Upper lobe of left lung (tissue), 4 donors: ENCODE data around the gene DLGAP4.

ENCODE experiments used
- EP300 ChIP-seq, 4 donors: sonication (generic); formaldehyde crosslinking; IDR thresholded peaks; one replicate each; pipeline ENCODE4 v1.5.1; 2017; ENCODE audit warnings: antibody characterized with exemption in 4 of 4, control low read depth in 2 of 4
- POLR2A ChIP-seq, 4 donors: fragments of 450-650 bp; IDR thresholded peaks; one replicate each; pipeline ENCODE4 v1.5.1; 2016 to 2017; ENCODE audit warnings: antibody characterized with exemption in 4 of 4, mild to moderate bottlenecking in 2 of 4
- POLR2AphosphoS5 ChIP-seq, 2 donors: sonication (generic); formaldehyde crosslinking; IDR thresholded peaks; one replicate each; pipeline ENCODE4 v1.5.1; 2017; ENCODE audit warnings: antibody characterized with exemption in 2 of 2
- TF ChIP-seq, protein P1 (sequence below), 6 experiments: fragments of 450-650 bp in 4 of 6; fragments of 200-600 bp in 2 of 6; sonication (generic) in 2 of 6; IDR thresholded peaks; one replicate each; pipeline ENCODE4 v1.5.1; 2016 to 2019; ENCODE audit warnings: antibody characterized with exemption in 6 of 6

DNA sequence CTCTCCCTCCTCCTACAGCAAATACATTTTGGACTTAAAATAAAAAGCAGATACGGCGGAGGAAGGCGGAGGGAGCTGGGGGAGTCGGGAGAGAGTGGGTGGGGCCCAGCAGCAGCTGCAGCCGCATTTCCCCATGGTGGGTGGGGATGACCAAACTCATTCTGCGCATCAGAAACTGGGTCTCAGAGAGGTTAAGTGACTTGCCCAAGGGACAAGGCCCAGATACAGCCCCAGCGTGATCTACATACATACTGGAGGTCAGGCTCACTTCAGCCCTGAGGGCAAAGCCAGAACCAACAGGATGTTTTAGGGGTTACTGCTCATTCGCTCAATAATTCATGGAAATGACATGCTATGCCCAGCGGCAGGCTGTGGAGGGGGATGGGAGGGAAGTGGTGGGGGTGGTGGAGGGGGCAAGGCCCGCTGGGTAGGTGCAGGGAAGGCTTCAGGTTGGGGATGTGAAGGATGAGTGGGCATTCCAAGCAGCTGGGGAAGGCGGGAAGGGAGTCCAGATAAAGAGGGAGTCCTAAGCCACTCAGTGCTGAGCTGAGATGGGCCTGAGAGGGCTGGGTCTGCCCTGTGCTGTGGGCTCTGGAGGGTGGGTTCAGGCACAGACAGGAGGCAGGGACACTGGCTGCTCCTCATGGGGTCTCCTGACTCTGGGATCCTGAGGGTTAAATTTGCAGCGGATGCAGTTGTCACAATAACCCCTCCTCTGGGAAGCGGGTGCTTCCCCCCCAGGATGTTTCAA, 31.0 kb downstream of the DLGAP4 start:
- TF ChIP-seq, protein P1, sequence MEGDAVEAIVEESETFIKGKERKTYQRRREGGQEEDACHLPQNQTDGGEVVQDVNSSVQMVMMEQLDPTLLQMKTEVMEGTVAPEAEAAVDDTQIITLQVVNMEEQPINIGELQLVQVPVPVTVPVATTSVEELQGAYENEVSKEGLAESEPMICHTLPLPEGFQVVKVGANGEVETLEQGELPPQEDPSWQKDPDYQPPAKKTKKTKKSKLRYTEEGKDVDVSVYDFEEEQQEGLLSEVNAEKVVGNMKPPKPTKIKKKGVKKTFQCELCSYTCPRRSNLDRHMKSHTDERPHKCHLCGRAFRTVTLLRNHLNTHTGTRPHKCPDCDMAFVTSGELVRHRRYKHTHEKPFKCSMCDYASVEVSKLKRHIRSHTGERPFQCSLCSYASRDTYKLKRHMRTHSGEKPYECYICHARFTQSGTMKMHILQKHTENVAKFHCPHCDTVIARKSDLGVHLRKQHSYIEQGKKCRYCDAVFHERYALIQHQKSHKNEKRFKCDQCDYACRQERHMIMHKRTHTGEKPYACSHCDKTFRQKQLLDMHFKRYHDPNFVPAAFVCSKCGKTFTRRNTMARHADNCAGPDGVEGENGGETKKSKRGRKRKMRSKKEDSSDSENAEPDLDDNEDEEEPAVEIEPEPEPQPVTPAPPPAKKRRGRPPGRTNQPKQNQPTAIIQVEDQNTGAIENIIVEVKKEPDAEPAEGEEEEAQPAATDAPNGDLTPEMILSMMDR (IDR thresholded peaks at IDR 0.05) = no peak
- TF ChIP-seq POLR2A (IDR thresholded peaks at IDR 0.05) (no peak), POLR2AphosphoS5 (IDR thresholded peaks at IDR 0.05) (no peak), EP300 (IDR thresholded peaks at IDR 0.05) (no peak)
